ENCODE measurements around the gene OLA1.

GRCh38 chr2:174235680-174236079 lies 12.7 kb downstream of the OLA1 start:
- TF ChIP-seq POLR2AphosphoS5 (IDR thresholded peaks at IDR 0.05) (no peak), CTCF (IDR thresholded peaks at IDR 0.05) (no peak), POLR2A (IDR thresholded peaks at IDR 0.05) (no peak)

All from breast epithelium (tissue), 3 donors.